H1 (cell line): Measurements from ENCODE around the gene ANO2. TPM values are rescaled to one million over a fixed set of nuclear protein-coding genes. Genes with fewer than 3 reads are reported as not detected.

Source experiments
- CTCF ChIA-PET: fragments of 300-600 bp; sonication (Branson Sonifier 250); formaldehyde crosslinking; loops from one replicate; lab custom pipeline; 2021; ENCODE audit not compliant: partially characterized antibody; lab: Charles Lee
- POLR2A ChIA-PET: fragments of 300-600 bp; sonication (Branson Sonifier 250); formaldehyde crosslinking; loops from one replicate; lab custom pipeline; 2021; ENCODE audit warnings: inconsistent platforms; ENCODE audit not compliant: partially characterized antibody; lab: Charles Lee
- DNase-seq, 2 experiments: peaks; one replicate each; pipeline versions ENCODE4 v3.0.0 to v3.0.0-alpha.2; 2010 to 2022; ENCODE audit warnings: low spot score in 2 of 2, low read depth in 1 of 2, mixed read lengths in 1 of 2
- FAIRE-seq: peaks from 2 replicates; lab custom pipeline; 2011; peaks lifted over from hg19 to GRCh38; lab: Jason Lieb, UNC
- H2AFZ ChIP-seq: 2 replicates; pipeline ENCODE4 v1.8.1; 2012; ENCODE audit warnings: low read length, inconsistent platforms
- H2AK5ac ChIP-seq: 2 replicates; pipeline ENCODE4 v1.6.1; 2013; ENCODE audit warnings: low read depth, low read length
- H2BK120ac ChIP-seq: replicated peaks from 2 replicates; pipeline ENCODE3; 2013; ENCODE audit warnings: low read depth, low read length, inconsistent platforms
- H2BK12ac ChIP-seq: 2 replicates; pipeline ENCODE4 v1.6.1; 2013; ENCODE audit warnings: low read depth, low read length
- H2BK15ac ChIP-seq: 2 replicates; pipeline ENCODE4 v1.6.1; 2013; ENCODE audit warnings: low read length
- H2BK20ac ChIP-seq: 2 replicates; pipeline ENCODE4 v1.6.1; 2013; ENCODE audit warnings: low read length
- H2BK5ac ChIP-seq: 2 replicates; pipeline ENCODE4 v1.6.1; 2013; ENCODE audit warnings: low read depth, low read length
- H3K14ac ChIP-seq: 2 replicates; pipeline ENCODE4 v1.6.1; 2013; ENCODE audit warnings: inconsistent platforms; ENCODE audit not compliant: insufficient read length
- H3K18ac ChIP-seq: 2 replicates; pipeline ENCODE4 v1.6.1; 2013; ENCODE audit warnings: low read length; ENCODE audit errors: extremely low read depth
- H3K23ac ChIP-seq: 2 replicates; pipeline ENCODE4 v1.6.1; 2013; ENCODE audit warnings: inconsistent platforms; ENCODE audit not compliant: insufficient read length
- H3K23me2 ChIP-seq: 2 replicates; pipeline ENCODE4 v1.6.1; 2013; ENCODE audit warnings: low read depth, low read length
- H3K27ac ChIP-seq: 2 replicates; pipeline ENCODE4 v1.6.1; 2011; ENCODE audit warnings: low read depth, low read length, inconsistent platforms
- H3K27me3 ChIP-seq, 4 experiments: replicated peaks in 1 of 4; 1 replicate in 1 of 4; 2 replicates in 3 of 4; pipeline versions ENCODE4 v1.6.1 to v1.8.1; 2011 to 2013; ENCODE audit warnings: low read length in 3 of 4, mild to moderate bottlenecking in 3 of 4, inconsistent platforms in 2 of 4, mixed read lengths in 2 of 4, moderate library complexity in 1 of 4; ENCODE audit not compliant: control insufficient read depth in 3 of 4, insufficient read depth in 3 of 4; ENCODE audit errors: extremely low read depth in 1 of 4
- H3K36me3 ChIP-seq, 4 experiments: 2 replicates each; pipeline versions ENCODE4 v1.6.1 to v1.8.1; 2011 to 2013; ENCODE audit warnings: mild to moderate bottlenecking in 4 of 4, low read length in 3 of 4, moderate library complexity in 2 of 4, control low read depth in 1 of 4, inconsistent platforms in 1 of 4; ENCODE audit not compliant: insufficient read depth in 4 of 4, control insufficient read depth in 2 of 4
- H3K4ac ChIP-seq: replicated peaks from 2 replicates; pipeline ENCODE3; 2013; ENCODE audit warnings: low read length, low read depth, mixed read lengths, inconsistent platforms; ENCODE audit not compliant: insufficient read length
- H3K4me1 ChIP-seq, 4 experiments: replicated peaks in 1 of 4; 1 replicate in 1 of 4; 2 replicates in 3 of 4; pipeline versions ENCODE4 v1.6.1 to v1.8.1; 2011 to 2013; ENCODE audit warnings: low read length in 3 of 4, inconsistent platforms in 2 of 4, mixed read lengths in 1 of 4; ENCODE audit not compliant: insufficient read depth in 4 of 4, control insufficient read depth in 3 of 4
- H3K4me2 ChIP-seq, 2 experiments: 2 replicates each; pipeline versions ENCODE4 v1.6.1 to v1.8.1; 2011 to 2013; ENCODE audit warnings: low read depth in 2 of 2, low read length in 2 of 2, control low read depth in 1 of 2, inconsistent platforms in 1 of 2, mild to moderate bottlenecking in 1 of 2; ENCODE audit not compliant: insufficient read depth in 1 of 2
- H3K4me3 ChIP-seq, 4 experiments: fragments of 200-600, 300-600 bp in 1 of 4; sonication (generic), shearing (Covaris generic), sonication (Bioruptor Twin) in 1 of 4; 2 replicates each; pipeline versions ENCODE4 v1.5.1 to v1.8.1; 2011 to 2016; ENCODE audit warnings: low read length in 4 of 4, low read depth in 3 of 4, control low read depth in 2 of 4, inconsistent platforms in 2 of 4, mild to moderate bottlenecking in 2 of 4, mixed read lengths in 1 of 4, moderate library complexity in 1 of 4; ENCODE audit not compliant: insufficient read depth in 2 of 4; ENCODE audit errors: extremely low read depth in 1 of 4
- H3K56ac ChIP-seq: replicated peaks from 2 replicates; pipeline ENCODE3; 2013; ENCODE audit warnings: low read depth, mild to moderate bottlenecking, mixed read lengths, low read length, inconsistent platforms; ENCODE audit not compliant: insufficient read length
- H3K79me1 ChIP-seq: 2 replicates; pipeline ENCODE4 v1.6.1; 2013; ENCODE audit warnings: low read depth, low read length, control low read depth
- H3K79me2 ChIP-seq, 2 experiments: 2 replicates each; pipeline versions ENCODE4 v1.6.1 to v1.8.1; 2012 to 2013; ENCODE audit warnings: low read length in 2 of 2, mild to moderate bottlenecking in 2 of 2, inconsistent platforms in 1 of 2; ENCODE audit not compliant: insufficient read depth in 2 of 2, control insufficient read depth in 1 of 2
- H3K9ac ChIP-seq, 4 experiments: replicated peaks in 1 of 4; 1 replicate in 1 of 4; 2 replicates in 3 of 4; pipeline versions ENCODE4 v1.6.1 to v1.8.1; 2011 to 2013; ENCODE audit warnings: low read depth in 3 of 4, low read length in 3 of 4, control low read depth in 2 of 4, mild to moderate bottlenecking in 2 of 4, moderate library complexity in 2 of 4, inconsistent platforms in 1 of 4; ENCODE audit errors: extremely low read depth in 1 of 4
- H3K9me3 ChIP-seq, 2 experiments: 2 replicates each; pipeline versions ENCODE4 v1.6.1 to v1.8.1; 2012 to 2013; ENCODE audit warnings: mild to moderate bottlenecking in 2 of 2, moderate library complexity in 2 of 2, control low read depth in 1 of 2, inconsistent platforms in 1 of 2, low read depth in 1 of 2, low read length in 1 of 2, mixed read lengths in 1 of 2; ENCODE audit not compliant: insufficient read depth in 2 of 2
- H4K20me1 ChIP-seq, 2 experiments: replicated peaks in 1 of 2; 2 replicates each; pipeline versions ENCODE3 to v1.8.1; 2011 to 2013; ENCODE audit warnings: inconsistent platforms in 2 of 2, low read length in 2 of 2, mild to moderate bottlenecking in 1 of 2; ENCODE audit not compliant: insufficient read depth in 2 of 2, control insufficient read depth in 1 of 2
- H4K5ac ChIP-seq: 2 replicates; pipeline ENCODE4 v1.6.1; 2013; ENCODE audit warnings: low read length, low read depth, mixed read lengths, inconsistent platforms; ENCODE audit not compliant: insufficient read length
- H4K8ac ChIP-seq: 2 replicates; pipeline ENCODE4 v1.8.0; 2013; ENCODE audit warnings: mild to moderate bottlenecking, moderate library complexity, low read length, inconsistent platforms; ENCODE audit not compliant: insufficient read depth; ENCODE audit errors: extremely low read depth
- H4K91ac ChIP-seq: replicated peaks from 2 replicates; pipeline ENCODE3; 2013; ENCODE audit warnings: low read length, mixed read lengths, inconsistent platforms; ENCODE audit not compliant: insufficient read length
- CHD2 ChIP-seq: IDR thresholded peaks from 2 replicates; pipeline ENCODE4 v1.6.1; 2012; ENCODE audit warnings: low read length, improper control_type of control experiment
- EGR1 ChIP-seq: IDR thresholded peaks from 2 replicates; pipeline ENCODE4 v1.6.1; 2011; ENCODE audit warnings: low read depth, low read length, borderline replicate concordance
- GTF2F1 ChIP-seq: IDR thresholded peaks from 2 replicates; pipeline ENCODE4 v1.6.1; 2012; ENCODE audit warnings: low read depth, low read length, improper control_type of control experiment, borderline replicate concordance
- POLR2AphosphoS5 ChIP-seq: IDR thresholded peaks from 2 replicates; pipeline ENCODE4 v1.6.1; 2011; ENCODE audit warnings: low read depth, low read length
- RFX5 ChIP-seq: IDR thresholded peaks from 2 replicates; pipeline ENCODE4 v1.6.1; 2011; ENCODE audit warnings: low read depth, low read length, improper control_type of control experiment, borderline replicate concordance
- RNF2 ChIP-seq: fragments of 200-900, 300-1000 bp; sonication (generic); IDR thresholded peaks from 2 replicates; pipeline ENCODE4 v1.7.1; 2016; ENCODE audit warnings: borderline replicate concordance, low read depth, mild to moderate bottlenecking, antibody characterized with exemption, low read length; ENCODE audit not compliant: poor library complexity, severe bottlenecking; ENCODE audit errors: missing control alignments
- SIN3A ChIP-seq, 2 experiments: IDR thresholded peaks in 1 of 2; conservative IDR thresholded peaks in 1 of 2; 2 replicates each; pipeline ENCODE4 v1.6.1; 2011 to 2012; ENCODE audit warnings: low read length in 2 of 2, improper control_type of control experiment in 1 of 2, low read depth in 1 of 2, mild to moderate bottlenecking in 1 of 2
- SIRT6 ChIP-seq: IDR thresholded peaks from one replicate; pipeline ENCODE4 v1.7.1; 2012; ENCODE audit warnings: low read length, inconsistent platforms
- SRF ChIP-seq: IDR thresholded peaks from 2 replicates; pipeline ENCODE4 v1.6.1; 2011; ENCODE audit warnings: mild to moderate bottlenecking, low read depth, low read length, moderate library complexity
- SUZ12 ChIP-seq: fragments of 200-600 bp; sonication (generic); IDR thresholded peaks from 2 replicates; pipeline ENCODE4 v1.6.1; 2012; ENCODE audit warnings: mild to moderate bottlenecking, inconsistent platforms, low read length, moderate library complexity, mixed read lengths
- TAF7 ChIP-seq: optimal IDR thresholded peaks from 2 replicates; pipeline ENCODE3; 2011; ENCODE audit warnings: low read depth, mild to moderate bottlenecking, inconsistent platforms, low read length, moderate library complexity, borderline replicate concordance
- TBP ChIP-seq: IDR thresholded peaks from 2 replicates; pipeline ENCODE4 v1.6.1; 2011; ENCODE audit warnings: low read depth, low read length, improper control_type of control experiment
- WGBS, 2 experiments: shearing (Covaris generic) in 1 of 2; methylation state at CpG; one replicate each; pipeline versions ENCODE4 v1.1.6 to v1.1.7; 2013 to 2015; ENCODE audit warnings: low lambda C conversion rate in 2 of 2, mixed read lengths in 2 of 2, inconsistent platforms in 1 of 2, low coverage in 1 of 2, missing lambda C conversion rate in 1 of 2; ENCODE audit not compliant: insufficient replicate concordance in 2 of 2, insufficient coverage in 1 of 2, insufficient read length in 1 of 2; ENCODE audit errors: extremely low coverage in 1 of 2, missing lambda C conversion rate in 1 of 2; 5-methylcytosine and 5-hydroxymethylcytosine counted together
- polyA plus RNA-seq, 7 experiments: library from polyadenylated mRNA; depleted of rRNA in 3 of 7; stranded (reverse) in 5 of 7; unstranded in 2 of 7; fragments of >200 nt in 5 of 7; fragments of 200-250 nt in 2 of 7; gene quantifications; 1 replicate in 5 of 7; 2 replicates in 1 of 7; 4 replicates in 1 of 7; pipeline versions ENCODE4 v1.2.1 to v1.2.3, GENCODE V29; 2011 to 2013; ENCODE audit warnings: missing spikeins in 2 of 7, mixed read lengths in 2 of 7
- total RNA-seq: library from RNA; stranded (reverse); fragmentation: NEBNext Ultra II Directional; extraction: Animal tissue kit (Norgen Biotek cat#: 25700); gene quantifications from 2 replicates; pipeline ENCODE4 v1.2.1, GENCODE V29; 2021

ANO2 gene
- total and polyA plus RNA-seq, 2 of the 8 experiments (the other 6 are each of a cell fraction or from before 2014, with no cell fraction given) = 1.9 to 5.5 TPM

- Histone ChIP-seq H3K4ac (no peak overlapping the region), H2BK12ac (no peak overlapping the region), H3K23me2 (no peaks in the 10 kb centered on the region), H3K79me2 (no peaks in the 10 kb centered on the region), H3K4me3 (no peak overlapping the region), H2BK20ac (no peak overlapping the region), H4K91ac (no peak overlapping the region), H2AFZ (no peak overlapping the region), H3K9me3 (peaks cover 4 to 8% of the 10 kb centered on the region in 2 experiments; a peak in 3 of 4 replicates), H2BK15ac (no peak overlapping the region), H3K4me1 (no peaks in the 10 kb centered on the region), H3K4me2 (no peak overlapping the region), H3K14ac (no peak overlapping the region), H3K36me3 (no peaks in the 10 kb centered on the region), H2BK5ac (no peak overlapping the region), H3K79me1 (no peaks in the 10 kb centered on the region), H3K18ac (no peak overlapping the region), H4K8ac (no peak overlapping the region), H3K56ac (no peak overlapping the region)
- FAIRE-seq (no peak), DNase-seq (no peak)
- ChIA-PET CTCF (no interaction called here), POLR2A (no interaction called here)
- WGBS, 2 experiments = 92% methylated on average over 7 of the region's 7 CpGs; no CpG with 5 or more reads in 1 of the 2 experiments
- no peak for TF ChIP-seq SIRT6
- TF ChIP-seq RNF2 = no peak
- TF ChIP-seq SUZ12 = no peak
- no peak for TF ChIP-seq SRF
- no peak for TF ChIP-seq RFX5
- TF ChIP-seq TBP = no peak
- TF ChIP-seq TAF7 = no peak
- no peak for TF ChIP-seq EGR1
- no peak for TF ChIP-seq POLR2AphosphoS5
- TF ChIP-seq GTF2F1 = no peak
- TF ChIP-seq CHD2 = no peak
- no peak for TF ChIP-seq SIN3A (conservative IDR thresholded peaks at IDR 0.05 in 1 of 2, IDR thresholded peaks at IDR 0.05 in 1 of 2; ENCODE audit: low read depth in 1 of 2, low read length in 2 of 2)
- TF ChIP-seq, all 59 proteins: peak for 0
- Histone ChIP-seq H3K9ac (no peak overlapping the region), H4K20me1 (no peaks in the 10 kb centered on the region), H3K27me3 (no peaks in the 10 kb centered on the region; a peak in 1 of 7 replicates), H3K27ac (no peak overlapping the region), H2AK5ac (no peak overlapping the region), H4K5ac (no peak overlapping the region), H2BK120ac (no peak overlapping the region), H3K23ac (no peak overlapping the region)
These were observed 252.2 kb downstream of the ANO2 start for GRCh38 chr12:5692850-5693249.
